Stimulated activated CD4-positive, alpha-beta T cell treated with anti-CD3 and anti-CD28 coated beads, Interleukin-12 subunit alpha, Interleukin-12 subunit beta, amount 100 ng/mL, for 24 hours (primary cell): ENCODE measurements around the gene FKBP1A.
"Not testable (repeated sequence)": the region's sequence is repeated elsewhere in the genome, so short reads cannot be mapped to it uniquely, and the experiment has no call there.

Source experiments
- DNase-seq, 2 experiments: peaks; one replicate each; pipeline ENCODE4 v3.0.0-alpha.2; 2020; ENCODE audit warnings: low read depth in 2 of 2

FKBP1A gene

DNA sequence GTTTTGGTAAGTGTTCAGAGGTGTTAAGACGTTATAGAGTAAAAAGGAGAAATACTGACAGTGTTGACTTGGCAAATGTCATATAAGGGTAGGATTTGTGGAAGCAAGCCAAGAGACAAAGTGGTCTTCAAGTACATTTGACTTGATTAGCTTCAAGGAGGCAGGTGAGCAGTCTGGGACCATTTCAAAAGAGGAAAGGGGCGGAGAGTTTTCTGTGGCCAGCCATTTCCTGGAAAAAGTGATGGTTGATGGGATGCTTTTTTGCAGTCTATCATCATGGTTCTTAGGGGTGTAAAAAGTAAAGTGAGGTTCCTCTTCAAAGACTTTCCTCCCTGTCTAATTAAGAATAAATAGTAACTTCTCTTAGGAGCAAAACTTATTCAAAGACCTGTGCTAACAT lies 28.7 kb downstream of the FKBP1A start:
- no peak for DNase-seq

DNA sequence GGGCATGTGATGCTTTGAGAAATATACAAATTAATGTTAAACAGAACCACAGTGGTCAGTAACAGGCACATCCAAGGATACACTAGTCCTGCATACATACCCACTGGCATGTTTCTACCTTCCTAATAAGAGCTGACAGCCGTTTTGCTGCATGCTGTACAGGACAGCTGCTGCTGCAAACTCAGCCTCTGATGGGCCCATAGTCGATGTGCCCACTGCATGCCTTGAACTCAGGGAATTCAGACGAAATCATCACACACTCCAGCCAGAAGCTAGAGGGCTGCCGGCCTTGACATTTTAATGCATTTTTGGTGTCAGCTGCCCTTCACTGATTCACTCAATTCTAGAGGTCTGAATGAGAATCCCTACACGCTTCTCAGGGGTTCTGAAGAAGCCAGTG lies 29.3 kb downstream of the FKBP1A start:
- no peak for DNase-seq

DNA sequence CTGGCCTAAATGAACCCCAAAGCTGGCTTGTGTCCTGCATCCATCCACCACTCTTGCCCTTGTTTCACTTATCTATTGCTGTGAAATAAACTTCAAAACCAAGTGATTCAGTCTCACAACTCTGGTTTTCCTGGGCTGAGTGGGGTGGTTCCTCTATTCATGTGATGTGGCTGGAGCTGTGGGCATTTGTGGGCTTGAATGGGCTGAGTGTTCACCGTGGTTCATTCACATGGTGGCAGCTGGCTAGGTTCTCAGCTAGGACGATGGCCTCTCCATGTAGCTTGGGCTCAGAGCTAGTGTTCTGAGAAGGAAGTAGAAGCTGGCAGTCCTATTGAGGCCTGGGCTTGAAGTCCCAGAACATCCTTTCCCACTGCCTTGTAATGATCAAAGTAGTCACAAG lies 30.4 kb downstream of the FKBP1A start:
- no peak for DNase-seq

DNA sequence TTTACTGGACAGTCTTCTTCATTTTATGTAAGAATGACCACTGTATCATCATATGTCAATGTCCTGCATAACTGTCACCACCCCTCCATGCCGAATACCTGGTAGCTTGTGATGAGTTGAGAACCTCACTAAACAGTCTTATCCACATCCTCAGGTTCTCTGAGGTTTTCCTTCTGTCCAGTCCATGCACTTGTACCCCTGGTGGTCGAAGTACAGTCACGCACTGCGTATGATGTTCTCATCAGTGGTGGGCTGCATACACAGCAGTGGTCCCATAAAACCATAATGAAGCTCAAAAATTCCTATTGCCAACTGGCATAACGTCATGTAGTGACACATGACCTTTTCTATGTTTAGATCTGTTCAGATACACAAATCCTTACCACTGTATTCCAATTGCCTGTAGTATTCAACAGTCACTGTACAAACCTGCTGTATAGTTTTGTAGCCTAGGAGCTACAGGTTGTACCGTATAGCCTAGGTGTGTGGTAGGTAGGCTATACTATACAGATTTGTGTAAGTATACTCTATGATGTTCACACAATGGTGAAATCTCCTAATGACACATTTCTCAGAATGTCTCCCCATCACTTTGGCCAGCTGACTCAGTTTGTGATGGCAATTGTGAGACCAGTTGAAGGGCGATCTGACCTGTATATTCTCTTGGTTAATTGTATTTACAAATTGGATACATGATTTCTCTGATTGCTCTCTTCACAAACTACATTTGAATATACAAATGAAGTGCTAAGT lies 32.6 kb downstream of the FKBP1A start:
- no peak for DNase-seq

DNA sequence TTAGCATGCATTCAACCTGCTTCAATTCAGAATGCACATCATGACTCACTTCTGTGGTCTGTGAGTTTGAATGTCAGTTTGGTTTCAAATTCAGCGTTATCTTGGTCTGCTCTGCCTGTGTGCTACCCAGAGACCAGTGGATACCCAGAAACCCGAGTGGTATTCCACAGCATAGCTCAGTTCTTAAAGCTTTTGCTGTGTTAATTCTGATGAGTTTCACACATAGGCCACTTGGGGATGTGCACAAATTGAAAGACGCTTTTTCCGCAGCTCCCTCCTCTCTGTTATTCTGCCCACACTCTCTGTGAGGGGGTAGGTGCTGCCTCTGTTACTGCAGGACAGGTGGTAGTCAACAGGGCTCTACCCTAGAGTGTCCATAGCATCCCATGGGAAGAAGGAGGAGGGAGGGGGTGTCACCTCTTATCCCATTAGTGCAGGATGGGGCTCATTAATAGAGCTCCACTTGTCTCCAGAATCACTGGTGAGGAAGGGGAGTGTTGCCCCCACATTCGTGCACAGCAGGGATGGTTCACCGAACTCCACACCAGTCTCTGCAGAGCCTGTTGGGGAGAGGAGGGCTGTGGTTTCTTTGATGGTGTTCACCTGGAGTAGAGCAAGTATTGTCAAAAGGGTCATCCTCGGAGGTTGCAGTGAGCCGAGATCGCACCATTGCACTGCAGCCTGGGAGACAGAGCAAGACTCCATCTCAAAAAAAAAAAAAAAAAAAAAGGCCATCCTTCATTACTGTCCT lies 34.8 kb downstream of the FKBP1A start:
- DNase-seq, result peak in 1 of 2 experiments; percentile 26

DNA sequence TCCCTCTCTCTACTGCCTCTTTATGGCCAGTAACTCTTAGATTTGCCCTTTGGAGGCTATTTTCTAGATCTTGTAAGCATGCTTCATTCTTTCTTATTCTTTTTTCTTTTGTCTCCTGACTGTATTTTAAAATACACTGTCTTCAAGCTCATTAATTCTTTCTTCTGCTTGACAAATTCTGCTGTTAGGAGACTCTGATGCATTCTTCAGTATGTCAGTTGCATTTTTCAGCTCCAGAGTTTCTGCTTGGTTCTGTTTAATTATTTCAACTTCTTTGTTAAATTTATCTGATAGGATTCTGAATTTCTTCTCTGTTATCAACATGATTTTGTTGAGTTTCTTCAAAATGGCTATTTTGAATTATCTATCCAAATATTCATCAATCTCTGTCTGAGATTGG lies 38.9 kb downstream of the FKBP1A start:
- no peak for DNase-seq

DNA sequence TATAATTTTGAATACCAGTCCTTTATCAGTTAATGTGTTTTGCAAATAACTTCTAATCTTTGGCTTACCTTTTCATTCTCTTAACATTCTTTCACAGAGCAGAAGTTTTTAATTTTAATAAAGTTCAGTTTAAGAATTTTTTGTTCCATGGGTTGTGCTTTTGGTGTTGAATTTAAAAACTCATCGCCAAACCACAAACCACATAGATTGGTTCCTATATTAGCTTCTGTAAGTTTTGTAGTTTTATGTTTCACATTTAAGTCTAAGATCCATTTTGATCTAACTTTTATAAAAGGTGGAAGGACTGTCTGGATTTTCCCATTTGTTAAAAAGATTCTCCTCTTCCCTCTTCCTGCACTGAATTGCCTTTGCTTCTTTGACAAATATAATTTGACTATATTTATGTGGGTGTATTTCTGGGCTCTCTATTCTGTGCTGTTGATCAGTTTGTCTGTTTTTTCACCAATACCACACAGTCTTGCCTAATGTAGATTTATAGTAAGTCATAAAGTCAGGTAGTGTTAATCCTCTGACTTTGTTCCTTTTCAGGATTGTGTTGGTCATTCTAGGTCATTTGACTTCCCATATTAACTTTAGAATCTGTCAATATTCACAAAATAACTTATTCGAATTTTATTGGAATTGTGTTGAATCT lies 46.4 kb downstream of the FKBP1A start:
- DNase-seq, result no peak

DNA sequence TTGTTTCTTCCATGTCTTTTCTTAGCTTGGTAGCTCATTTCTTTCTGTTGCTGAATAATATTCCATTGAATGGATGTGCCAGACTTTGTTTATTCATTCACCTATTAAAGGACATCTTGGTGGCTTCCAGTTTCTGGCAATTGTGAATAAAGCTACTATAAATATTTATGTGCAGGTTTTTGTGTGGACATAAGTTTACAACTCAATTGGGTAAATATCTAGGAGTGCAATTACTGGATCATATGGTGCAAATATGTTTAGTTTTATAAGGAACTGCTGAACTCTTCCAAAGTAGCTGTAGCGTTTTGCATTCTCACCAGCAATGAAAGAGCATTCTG lies 47.1 kb downstream of the FKBP1A start:
- no peak for DNase-seq

DNA sequence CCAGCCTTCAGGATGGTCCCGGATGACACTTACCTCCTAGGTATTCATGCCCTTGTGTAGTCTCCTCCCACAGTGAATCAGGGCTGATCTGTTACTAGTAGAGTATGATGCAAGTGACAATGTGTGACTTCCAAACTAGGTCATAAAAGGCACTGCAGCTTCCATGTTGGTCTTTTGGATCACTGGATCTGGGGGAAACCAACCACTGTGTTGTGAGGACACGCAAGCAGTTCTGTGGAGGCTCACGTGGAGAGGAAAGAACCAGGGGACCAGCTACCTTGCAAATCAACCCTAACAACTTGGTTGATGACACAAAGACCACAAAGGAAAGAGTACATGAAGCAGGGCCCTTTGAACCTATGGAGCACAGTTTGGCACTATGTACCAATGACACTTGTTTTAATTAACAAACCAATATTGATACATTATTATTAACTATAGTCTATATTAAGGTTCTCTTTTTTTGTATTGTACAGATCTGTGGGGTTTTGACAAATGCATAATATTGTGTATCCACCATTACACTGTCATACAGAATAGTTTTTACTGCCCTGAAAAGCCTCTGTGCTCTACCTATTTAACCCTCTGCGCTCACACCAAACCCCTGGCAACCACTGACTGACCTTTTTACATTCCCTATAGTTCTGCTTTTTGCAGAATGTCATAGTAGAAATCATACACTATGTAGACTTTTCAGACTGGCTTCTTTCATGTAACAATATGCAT lies 47.7 kb downstream of the FKBP1A start:
- no peak for DNase-seq

DNA sequence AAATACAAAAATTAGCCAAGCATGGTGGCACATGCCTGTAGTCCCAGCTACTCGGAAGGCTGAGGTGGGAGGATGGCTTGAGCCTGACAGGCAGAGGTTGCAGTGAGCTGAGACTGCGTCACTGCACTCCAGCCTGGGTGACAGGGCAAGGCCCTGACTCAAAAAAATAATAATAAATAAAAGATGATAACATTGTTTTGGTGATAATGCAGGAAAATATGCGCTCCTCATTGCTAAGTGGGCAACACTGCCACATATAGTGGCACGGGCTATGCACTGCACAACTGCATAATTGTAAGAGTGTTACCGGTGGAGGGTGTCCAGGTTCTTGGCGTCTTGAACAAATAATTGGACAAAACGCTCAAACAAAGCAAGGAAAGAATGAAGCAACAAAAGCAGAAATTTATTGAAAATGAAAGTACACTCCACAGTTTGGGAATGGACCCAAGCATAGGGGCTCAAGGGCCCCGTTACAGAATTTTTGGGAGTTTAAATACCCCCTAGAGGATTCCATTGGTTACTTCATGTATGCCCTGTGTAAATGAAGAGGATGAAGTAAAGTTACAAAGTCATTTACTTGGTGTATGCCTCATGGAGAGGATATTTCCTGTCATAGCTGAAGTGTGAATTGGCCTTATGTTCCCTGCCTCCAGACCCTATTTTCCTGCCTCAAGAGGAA lies 49.3 kb downstream of the FKBP1A start:
- not testable (repeated sequence) for DNase-seq

DNA sequence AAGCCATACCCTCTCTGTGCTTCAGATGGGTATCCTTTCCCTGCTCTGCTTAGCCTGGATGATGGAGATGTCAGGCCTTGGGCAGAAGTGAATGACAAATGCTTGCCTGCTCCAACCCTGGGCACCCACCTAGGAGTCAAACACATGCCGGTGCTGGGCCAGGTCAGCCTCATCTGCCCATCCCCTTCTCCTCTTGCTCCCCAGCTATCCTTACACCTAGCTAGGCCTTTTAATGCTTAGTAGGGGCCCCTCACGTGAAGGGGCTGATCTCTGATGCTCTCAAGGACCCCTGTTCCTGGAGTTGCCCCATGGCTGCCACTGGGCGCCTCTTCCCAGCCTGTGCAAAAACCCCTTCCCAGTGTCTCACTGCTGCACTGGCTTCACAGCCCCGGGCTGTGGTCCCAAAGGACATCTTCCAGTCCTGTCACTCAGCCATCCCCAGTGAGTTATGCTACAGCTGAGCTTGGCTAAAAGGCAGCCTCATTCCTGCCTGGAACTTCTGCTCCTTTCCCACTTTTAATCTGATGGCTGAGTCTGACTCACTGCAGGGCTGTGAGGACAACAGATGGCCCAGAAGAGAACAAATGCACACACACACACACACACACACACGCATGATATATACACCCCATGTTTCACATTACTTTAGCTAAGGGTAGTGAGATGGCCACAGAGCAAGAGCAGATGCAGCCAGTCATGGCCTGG lies 51.1 kb downstream of the FKBP1A start:
- DNase-seq, result no peak

DNA sequence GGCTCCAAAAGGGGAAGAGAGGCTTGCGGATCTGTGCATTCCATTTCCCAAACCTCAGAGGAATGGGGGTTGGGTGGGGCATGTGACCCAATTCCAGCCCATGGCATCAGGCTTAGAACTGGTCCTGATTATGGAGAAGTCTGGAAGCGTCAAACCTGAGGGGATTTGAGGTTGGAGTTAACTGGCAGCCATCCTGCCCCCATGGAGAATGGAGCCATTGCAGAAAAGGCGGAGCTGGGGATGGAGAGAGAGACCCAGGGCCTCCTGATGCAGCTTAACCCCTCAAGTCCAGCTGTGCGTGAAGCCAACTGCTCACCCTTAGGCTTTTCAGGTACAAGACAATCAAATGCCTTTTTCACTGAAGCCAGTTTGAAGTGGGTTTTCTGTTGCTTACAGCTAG lies 54.1 kb downstream of the FKBP1A start:
- DNase-seq, result no peak

DNA sequence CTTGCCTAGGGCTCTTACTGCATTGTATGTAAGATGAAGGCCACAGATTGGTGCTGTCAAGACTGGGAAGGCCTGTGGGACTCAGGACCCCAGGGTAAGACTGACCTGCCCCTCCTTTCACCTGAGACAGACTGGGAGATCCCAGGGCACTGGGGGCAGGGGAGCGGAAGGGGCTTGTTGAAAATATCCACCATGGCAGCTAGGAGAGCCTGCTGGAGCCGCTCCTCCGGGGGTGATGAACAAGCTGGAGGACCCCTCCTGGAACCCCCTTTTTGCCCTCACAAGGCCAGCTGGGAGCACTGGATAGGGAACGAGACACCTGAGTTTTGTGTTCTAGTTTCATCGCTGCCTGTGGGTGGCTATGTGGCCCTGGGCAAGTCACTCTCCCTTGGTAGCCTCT lies 54.8 kb downstream of the FKBP1A start:
- DNase-seq, result no peak

DNA sequence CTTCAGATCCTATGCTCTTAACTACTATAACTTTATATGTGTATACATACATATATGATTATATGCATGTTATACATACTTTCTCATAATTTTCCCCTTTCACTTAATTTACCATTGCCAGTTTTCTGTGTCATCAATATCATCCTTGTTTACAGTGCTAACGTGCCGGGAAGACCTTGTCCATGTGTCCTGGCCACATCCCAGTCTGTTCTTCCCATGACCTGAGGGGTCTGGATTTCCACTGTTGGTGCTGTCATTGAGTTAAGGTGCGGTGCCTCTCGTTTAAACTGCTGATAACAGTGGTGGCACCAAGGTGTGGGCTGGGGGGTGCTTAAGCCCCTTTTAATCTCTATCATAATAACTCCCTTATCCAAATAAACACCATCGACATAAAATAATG lies 55.4 kb downstream of the FKBP1A start:
- no peak for DNase-seq

DNA sequence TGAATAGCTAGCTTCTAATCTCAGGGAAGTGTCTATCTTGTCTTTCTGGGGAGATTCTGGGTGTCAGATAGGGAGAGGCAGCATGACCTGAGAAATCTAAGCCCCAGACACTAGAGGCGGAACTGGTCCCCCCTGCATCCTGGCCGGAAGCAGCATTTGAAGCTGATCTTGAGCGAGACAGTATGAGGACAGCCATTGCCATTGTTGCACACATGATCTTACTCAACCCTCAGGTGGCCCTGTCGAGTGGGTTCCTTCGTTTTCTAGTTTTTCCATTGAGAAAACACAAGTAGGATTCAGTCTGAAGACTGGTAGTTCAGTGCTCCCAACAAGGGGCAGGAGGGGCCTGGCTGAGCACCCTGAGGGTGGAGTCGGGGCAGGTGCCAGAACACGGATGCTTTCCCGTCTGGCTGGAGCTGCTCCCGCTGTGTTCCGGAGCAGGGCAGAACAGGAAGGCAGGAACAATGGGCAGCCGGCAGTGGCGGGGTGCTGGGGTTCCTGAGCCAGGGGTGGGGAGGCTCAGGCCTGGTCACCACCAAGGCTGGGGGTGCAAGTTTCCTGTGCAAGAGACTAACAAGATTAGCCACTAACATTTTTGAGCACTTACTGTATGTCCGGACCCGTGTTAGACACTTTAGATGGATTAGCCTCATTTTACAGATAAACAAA lies 56.0 kb downstream of the FKBP1A start:
- DNase-seq, result no peak

DNA sequence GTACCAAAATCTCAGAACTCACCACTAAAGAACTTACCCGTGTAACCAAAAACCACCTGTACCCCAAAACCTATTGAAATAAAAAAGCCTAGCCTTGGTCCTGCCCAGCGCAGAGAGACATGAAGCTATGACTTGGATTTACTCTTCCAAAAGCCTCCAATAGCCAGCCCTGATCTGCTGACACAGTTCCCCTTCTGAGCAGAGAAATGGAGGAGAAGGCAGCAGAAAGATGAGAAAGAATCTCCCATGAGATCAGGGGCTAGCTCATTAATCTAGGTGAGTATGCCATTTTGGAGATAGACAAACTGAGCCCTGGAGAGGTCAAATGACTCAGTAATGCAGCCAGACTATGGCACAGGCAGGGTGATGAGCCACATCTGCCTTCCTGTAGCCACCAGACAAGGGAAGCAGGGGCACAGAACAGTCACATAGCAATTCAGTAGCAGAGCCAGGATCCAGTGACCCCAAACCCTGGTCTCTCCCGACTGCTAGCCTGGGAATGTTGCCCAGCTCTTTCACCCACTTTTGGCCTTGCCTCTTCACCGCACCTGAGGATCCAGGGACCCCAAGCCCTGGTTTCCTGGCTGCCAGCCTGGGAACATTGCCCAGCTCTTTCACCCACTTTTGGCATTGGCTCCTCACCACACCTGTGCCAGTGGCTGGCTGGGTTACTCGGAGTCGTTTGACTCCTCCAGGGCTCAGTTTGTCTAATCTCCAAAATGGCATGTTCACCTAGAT lies 56.7 kb downstream of the FKBP1A start:
- no peak for DNase-seq

DNA sequence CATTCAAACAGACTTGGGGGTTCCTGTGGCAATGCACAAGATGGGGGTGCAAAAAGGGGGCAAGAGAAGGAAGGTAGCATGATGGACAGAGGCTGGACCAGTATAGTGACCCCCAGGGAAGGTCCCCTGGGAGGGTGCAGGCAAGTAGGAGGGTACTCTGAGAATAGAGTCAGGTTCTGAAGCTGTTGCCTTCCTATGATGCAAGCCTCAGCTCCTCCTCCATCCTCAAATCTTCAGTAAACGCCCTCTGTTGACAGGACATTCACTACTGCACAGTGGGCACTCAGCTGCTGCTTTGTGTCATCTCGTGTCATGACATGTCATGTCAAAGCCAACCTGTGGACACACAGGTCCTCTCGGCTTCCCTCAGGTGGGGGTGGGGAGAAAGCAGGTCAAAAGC lies 58.1 kb downstream of the FKBP1A start:
- DNase-seq, result no peak

DNA sequence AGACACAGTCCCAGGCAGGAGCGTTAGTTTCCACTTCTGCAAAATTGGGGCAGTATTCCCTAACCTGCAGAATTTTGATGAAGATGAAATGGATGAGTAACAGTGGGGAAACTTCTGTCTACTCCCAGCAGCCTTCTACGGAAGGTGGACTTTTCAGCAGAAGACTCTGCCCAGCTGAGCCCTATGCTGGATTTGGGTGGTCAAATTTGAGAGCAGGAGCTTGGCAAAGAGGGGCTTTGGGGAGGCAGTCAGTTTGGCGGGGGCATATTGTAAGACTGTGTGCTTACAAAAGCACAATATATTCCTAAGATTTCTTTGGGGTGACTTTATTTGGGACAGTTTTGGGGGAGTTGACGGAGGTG lies 58.5 kb downstream of the FKBP1A start:
- DNase-seq, result no peak

DNA sequence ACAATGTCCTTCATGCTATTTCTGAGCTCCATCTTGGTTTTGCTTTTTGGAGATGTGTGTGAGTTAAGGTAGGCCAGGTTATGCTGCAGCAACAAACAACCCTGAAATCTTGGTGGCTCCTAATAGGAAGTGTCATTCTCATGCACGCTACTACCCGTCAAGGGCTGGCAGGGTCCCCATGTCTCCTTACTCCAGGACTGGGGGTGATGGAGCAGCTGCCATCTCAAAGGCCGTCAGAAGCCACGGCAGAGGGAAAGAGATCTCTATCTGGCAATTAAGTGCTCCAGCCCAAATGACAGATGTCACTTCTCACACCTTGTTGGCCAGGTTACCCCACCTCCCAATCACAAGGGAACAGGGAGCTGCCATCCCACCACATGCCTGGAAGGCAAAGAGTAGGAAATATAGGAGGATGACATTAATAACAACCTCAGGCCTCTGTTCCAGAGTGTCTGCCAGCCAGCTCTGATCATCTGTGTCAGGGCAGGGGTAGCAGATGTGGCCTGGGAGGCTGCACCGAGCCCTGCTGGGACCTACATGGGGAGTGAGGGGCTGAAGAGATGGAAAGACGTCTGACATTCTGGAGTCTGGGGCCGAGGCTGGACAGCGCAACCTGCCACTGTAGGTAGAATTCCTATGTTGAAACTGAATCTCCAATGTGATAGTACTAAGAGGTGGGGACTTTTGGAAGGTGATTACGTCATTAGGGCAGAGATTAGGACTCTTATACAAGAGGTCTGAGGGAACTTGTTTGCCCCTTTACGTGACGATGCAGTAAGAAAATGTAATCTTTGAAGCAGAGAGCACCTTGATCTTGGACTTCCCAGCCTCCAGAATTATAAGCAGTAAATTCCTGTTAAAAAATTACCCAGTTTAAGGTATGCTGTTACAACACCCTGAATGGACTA lies 59.1 kb downstream of the FKBP1A start:
- no peak for DNase-seq
